RWPE2 (cell line): ENCODE data around the gene WWOX.

ENCODE experiments used
- ATAC-seq: fragments of 200-7000 bp; cut with Tn5 transposase; 3 replicates; pipeline ENCODE4 v1.9.1; 2021; ENCODE audit warnings: low read depth
- DNase-seq: peaks from one replicate; pipeline ENCODE4 v3.0.0-alpha.2; 2020; ENCODE audit warnings: low spot score
- H3K27ac ChIP-seq: fragments of 450-650 bp; 2 replicates; pipeline ENCODE4 v1.5.1; 2017; ENCODE audit warnings: mild to moderate bottlenecking; ENCODE audit not compliant: poor library complexity, severe bottlenecking
- H3K27me3 ChIP-seq: fragments of 250-450 bp; sonication (Bioruptor Pico); 2 replicates; pipeline ENCODE4 v1.5.1; 2021; ENCODE audit warnings: mild to moderate bottlenecking, moderate library complexity; ENCODE audit not compliant: insufficient read depth, poor library complexity, severe bottlenecking
- H3K36me3 ChIP-seq: fragments of 250-450 bp; sonication (Bioruptor Pico); 2 replicates; pipeline ENCODE4 v1.5.1; 2020; ENCODE audit warnings: low read depth, mild to moderate bottlenecking, moderate library complexity
- H3K4me1 ChIP-seq: fragments of 250-450 bp; sonication (Bioruptor Pico); 2 replicates; pipeline ENCODE4 v1.5.1; 2021; ENCODE audit warnings: mild to moderate bottlenecking, moderate library complexity; ENCODE audit not compliant: insufficient read depth, poor library complexity, severe bottlenecking
- H3K4me3 ChIP-seq: fragments of 250-450 bp; sonication (Bioruptor Pico); 2 replicates; pipeline ENCODE4 v1.5.1; 2021; ENCODE audit warnings: mild to moderate bottlenecking, moderate library complexity; ENCODE audit not compliant: severe bottlenecking
- H3K9me3 ChIP-seq: fragments of 250-450 bp; sonication (Bioruptor Pico); 2 replicates; pipeline ENCODE4 v1.5.1; 2021; ENCODE audit warnings: mild to moderate bottlenecking, moderate library complexity; ENCODE audit not compliant: severe bottlenecking
- TF ChIP-seq, protein P1 (sequence below): fragments of 450-650 bp; IDR thresholded peaks from one replicate; pipeline ENCODE4 v1.5.1; 2017; ENCODE audit warnings: mild to moderate bottlenecking, moderate library complexity; ENCODE audit not compliant: poor library complexity, severe bottlenecking

Gene WWOX

GRCh38 chr16:78434401-78434800, 334.9 kb downstream of the WWOX start:
- H3K4me3 ChIP-seq: no peak overlapping the region
- H3K27ac ChIP-seq: no peak overlapping the region
- ATAC-seq (no peak), DNase-seq (no peak)
- TF ChIP-seq, protein P1, sequence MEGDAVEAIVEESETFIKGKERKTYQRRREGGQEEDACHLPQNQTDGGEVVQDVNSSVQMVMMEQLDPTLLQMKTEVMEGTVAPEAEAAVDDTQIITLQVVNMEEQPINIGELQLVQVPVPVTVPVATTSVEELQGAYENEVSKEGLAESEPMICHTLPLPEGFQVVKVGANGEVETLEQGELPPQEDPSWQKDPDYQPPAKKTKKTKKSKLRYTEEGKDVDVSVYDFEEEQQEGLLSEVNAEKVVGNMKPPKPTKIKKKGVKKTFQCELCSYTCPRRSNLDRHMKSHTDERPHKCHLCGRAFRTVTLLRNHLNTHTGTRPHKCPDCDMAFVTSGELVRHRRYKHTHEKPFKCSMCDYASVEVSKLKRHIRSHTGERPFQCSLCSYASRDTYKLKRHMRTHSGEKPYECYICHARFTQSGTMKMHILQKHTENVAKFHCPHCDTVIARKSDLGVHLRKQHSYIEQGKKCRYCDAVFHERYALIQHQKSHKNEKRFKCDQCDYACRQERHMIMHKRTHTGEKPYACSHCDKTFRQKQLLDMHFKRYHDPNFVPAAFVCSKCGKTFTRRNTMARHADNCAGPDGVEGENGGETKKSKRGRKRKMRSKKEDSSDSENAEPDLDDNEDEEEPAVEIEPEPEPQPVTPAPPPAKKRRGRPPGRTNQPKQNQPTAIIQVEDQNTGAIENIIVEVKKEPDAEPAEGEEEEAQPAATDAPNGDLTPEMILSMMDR: no peak
- H3K4me1 ChIP-seq: no peaks in the 10 kb centered on the region
- H3K36me3 ChIP-seq: no peaks in the 10 kb centered on the region
- no peaks in the 10 kb centered on the region for H3K9me3 ChIP-seq
- no peaks in the 10 kb centered on the region for H3K27me3 ChIP-seq

DNA sequence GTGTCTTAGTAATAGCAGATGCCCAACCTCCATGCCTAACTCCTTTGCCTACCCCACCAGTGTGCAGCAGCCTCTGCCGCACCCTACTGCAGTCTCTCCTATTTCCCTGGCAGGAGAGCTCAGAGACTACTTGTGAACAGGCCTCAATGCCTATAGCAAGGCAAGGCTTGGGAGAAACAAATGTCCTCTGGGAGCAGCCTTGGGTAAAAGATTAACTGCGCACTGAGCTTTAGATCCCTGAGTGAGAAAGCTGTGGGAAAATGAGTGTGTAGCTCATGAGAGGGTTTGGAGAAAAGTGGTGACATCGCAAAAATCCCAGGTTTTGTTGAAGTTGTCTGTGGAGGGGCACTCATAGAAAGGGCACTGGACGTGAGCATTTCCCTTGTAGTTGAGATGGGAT, 335.8 kb downstream of the WWOX start:
- H3K36me3 ChIP-seq: no peaks in the 10 kb centered on the region
- no peaks in the 10 kb centered on the region for H3K27me3 ChIP-seq
- TF ChIP-seq, protein P1: no peak
- H3K4me1 ChIP-seq: no peaks in the 10 kb centered on the region
- H3K9me3 ChIP-seq: no peaks in the 10 kb centered on the region
- no peak overlapping the region for H3K4me3 ChIP-seq
- ATAC-seq (no peak), DNase-seq (no peak)
- H3K27ac ChIP-seq: no peak overlapping the region

DNA sequence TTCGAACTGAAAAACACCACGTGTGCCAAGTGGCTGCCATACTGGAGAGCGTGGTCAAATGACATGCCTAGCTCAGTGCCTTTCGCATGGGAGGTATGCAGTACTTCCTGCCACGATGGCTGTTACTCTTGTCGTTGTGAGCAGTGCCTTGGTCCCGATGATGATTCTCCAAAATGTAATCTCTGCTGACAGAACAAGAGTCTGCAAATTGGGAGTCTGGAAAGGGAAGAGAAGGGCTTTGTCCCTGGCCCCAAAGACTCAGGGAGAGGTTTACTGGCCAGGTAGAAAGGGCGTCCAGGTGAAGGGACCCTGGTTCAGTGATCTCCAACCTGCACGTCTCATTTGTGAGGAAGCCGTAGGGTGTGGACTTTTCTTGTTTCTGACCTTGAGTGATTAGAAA, 336.6 kb downstream of the WWOX start:
- H3K4me1 ChIP-seq: no peaks in the 10 kb centered on the region
- no peaks in the 10 kb centered on the region for H3K9me3 ChIP-seq
- no peak for ATAC-seq
- H3K4me3 ChIP-seq: no peak overlapping the region
- H3K27ac ChIP-seq: no peak overlapping the region
- no peaks in the 10 kb centered on the region for H3K27me3 ChIP-seq
- TF ChIP-seq, protein P1: no peak
- no peak for DNase-seq
- H3K36me3 ChIP-seq: no peaks in the 10 kb centered on the region

- H3K4me3 ChIP-seq: no peak overlapping the region
- ATAC-seq (no peak), DNase-seq (no peak)
- no peaks in the 10 kb centered on the region for H3K36me3 ChIP-seq
- no peaks in the 10 kb centered on the region for H3K4me1 ChIP-seq
- TF ChIP-seq, protein P1: no peak
- no peaks in the 10 kb centered on the region for H3K9me3 ChIP-seq
- no peak overlapping the region for H3K27ac ChIP-seq
- H3K27me3 ChIP-seq: no peaks in the 10 kb centered on the region
Measured at GRCh38 chr16:78436846-78437245, 337.4 kb downstream of the WWOX start.

DNA sequence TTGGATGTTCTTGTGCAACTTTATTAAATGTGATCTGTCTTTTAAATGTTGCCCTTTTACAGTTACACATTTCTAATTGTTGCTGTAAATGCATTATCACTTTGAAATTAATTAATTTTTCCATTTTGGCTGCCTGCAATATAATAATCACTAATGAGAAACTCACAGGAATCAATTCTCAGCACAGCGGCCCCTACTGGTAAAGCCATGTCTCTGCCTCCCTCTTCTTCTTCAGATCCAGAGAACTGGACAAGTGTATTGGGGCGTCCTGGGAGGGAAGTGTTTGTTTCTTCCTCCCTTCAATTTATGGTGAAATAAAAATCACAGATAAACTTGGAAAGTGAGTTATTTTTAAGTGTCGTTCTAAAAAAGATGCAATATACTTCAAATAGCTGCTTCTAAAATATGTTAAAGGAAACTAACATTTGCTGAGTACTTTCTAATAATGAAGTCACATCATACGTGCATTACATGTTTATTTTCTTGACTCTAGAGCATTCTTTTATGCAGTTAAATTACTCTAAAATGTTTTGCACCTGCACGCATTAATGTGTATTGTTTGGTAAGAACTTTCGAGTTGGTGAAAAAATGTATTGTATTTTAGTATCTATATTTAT, 338.0 kb downstream of the WWOX start:
- ATAC-seq (no peak), DNase-seq (no peak)
- TF ChIP-seq, protein P1: peak; percentile 88
- H3K9me3 ChIP-seq: no peaks in the 10 kb centered on the region
- no peaks in the 10 kb centered on the region for H3K4me1 ChIP-seq
- no peak overlapping the region for H3K27ac ChIP-seq
- H3K27me3 ChIP-seq: no peaks in the 10 kb centered on the region
- no peak overlapping the region for H3K4me3 ChIP-seq
- no peaks in the 10 kb centered on the region for H3K36me3 ChIP-seq
